Fibroblast of pulmonary artery (primary cell): Measurements from ENCODE around the gene EIPR1.
"Not testable (repeated sequence)": the region's sequence is repeated elsewhere in the genome, so short reads cannot be mapped to it uniquely, and the experiment has no call there.

Experiments used
- DNase-seq: peaks from one replicate; pipeline ENCODE4 v3.0.0-alpha.2; 2010; ENCODE audit warnings: low read depth
- H3K4me3 ChIP-seq: replicated peaks from 2 replicates; pipeline ENCODE4 v1.5.1; 2011; ENCODE audit warnings: low read depth, mild to moderate bottlenecking, control low read depth, low read length, moderate library complexity
- CTCF ChIP-seq: IDR thresholded peaks from 2 replicates; pipeline ENCODE4 v1.5.1; 2011; ENCODE audit warnings: mild to moderate bottlenecking, control low read depth, low read length, inconsistent platforms; ENCODE audit errors: missing control alignments

EIPR1 gene

GRCh38 chr2:3183766-3184165 is 193.9 kb downstream of the EIPR1 start:
- DNase-seq, result no peak
- no peak overlapping the region for H3K4me3 ChIP-seq
- TF ChIP-seq CTCF, result no peak

DNA sequence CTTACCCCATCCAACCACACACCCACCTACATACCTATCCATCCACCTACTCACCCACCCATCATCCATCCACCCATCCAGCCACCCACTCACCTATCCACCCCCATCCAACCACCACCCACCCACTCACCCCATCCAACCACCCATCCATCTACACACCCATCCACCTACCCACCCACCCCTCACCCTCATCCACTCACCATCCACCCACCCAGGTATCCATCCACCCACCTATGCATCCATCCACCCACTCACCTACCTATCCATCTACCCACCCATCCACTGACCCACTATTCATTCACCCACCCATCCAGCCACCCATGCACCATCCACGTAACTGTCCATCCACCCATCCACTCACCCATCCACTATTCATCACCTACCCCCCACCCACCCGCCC is 194.8 kb downstream of the EIPR1 start:
- no peak overlapping the region for H3K4me3 ChIP-seq
- TF ChIP-seq CTCF, result no peak
- DNase-seq, result no peak

GRCh38 chr2:3181416-3182010 is 196.1 kb downstream of the EIPR1 start:
- no peak for DNase-seq
- no peak for TF ChIP-seq CTCF
- H3K4me3 ChIP-seq, result no peak overlapping the region

- DNase-seq, H3K4me3 ChIP-seq: not testable (repeated sequence)
Observed at GRCh38 chr2:3180909-3181221, 196.8 kb downstream of the EIPR1 start.

DNA sequence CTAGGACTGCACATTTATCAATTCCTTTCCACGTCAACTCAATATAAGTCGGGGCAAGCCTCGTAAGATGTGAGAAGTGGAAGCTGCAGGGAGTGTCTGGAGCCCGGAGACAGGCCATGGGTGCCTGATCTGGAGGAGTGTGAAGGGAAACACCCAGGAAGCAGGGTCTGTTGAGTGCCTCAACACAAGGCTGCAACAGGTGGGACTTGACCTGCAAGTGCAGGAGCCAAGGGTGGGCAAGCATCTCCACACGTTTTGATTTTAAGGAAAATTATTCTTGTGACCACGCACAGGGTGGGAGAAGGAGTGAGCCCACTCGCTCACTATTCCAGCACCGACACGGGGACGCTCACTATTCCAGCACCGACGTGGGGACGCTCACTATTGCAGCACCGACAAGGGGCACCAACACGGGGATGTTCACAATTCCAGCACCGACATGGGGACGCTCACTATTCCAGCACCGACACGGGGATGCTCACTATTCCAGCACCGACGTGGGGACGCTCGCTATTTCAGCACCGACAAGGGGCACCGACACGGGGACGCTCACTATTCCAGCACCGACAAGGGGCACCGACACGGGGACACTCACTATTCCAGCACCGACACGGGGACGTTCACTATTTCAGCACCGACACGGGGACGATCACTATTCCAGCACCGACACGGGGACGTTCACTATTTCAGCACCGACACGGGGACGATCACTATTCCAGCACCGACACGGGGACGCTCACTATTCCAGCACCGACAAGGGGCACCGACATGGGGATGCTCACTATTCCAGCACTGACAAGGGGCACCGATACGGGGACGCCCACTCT is 197.3 kb downstream of the EIPR1 start:
- H3K4me3 ChIP-seq, result no peak overlapping the region
- no peak for DNase-seq
- TF ChIP-seq CTCF, result no peak

GRCh38 chr2:3179626-3180025 is 198.0 kb downstream of the EIPR1 start:
- DNase-seq, result no peak
- no peak overlapping the region for H3K4me3 ChIP-seq
- no peak for TF ChIP-seq CTCF

DNA sequence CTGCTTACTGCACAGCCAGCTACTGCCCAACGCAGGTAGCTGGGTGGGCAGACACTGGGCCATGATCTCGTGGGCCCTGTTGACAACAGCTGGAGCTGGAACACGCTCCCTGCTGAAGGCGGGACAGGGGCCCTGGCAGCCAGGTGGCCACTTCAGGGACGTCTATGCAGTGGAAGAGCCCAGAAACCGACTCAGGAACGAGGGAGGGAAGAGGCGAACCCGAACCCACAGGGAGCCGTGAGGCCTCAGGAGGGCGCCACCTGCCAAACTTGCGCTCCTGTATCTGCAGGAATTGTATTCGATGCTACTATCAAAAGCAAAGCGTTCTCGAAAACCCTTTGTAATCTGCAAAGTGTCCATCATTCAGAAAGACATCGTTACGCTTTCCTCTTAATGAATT is 198.4 kb downstream of the EIPR1 start:
- no peak overlapping the region for H3K4me3 ChIP-seq
- TF ChIP-seq CTCF, result no peak
- DNase-seq, result no peak
